Measurements from ENCODE around the gene CACNA1C. TPM values are rescaled to one million over a fixed set of nuclear protein-coding genes. Genes with fewer than 3 reads are reported as not detected.

Gene CACNA1C
- polyA plus RNA-seq, 4 donors, result 0.67 to 2.5 (median 2.0) TPM

- no peaks in the 10 kb centered on the region for H3K27me3 ChIP-seq (ENCODE audit: control insufficient read depth in 3 of 3, insufficient read depth in 3 of 3, low read length in 3 of 3)
- H3K9me3 ChIP-seq (ENCODE audit: control insufficient read depth in 2 of 2, insufficient read depth in 1 of 2, low read depth in 1 of 2, low read length in 1 of 2), result no peaks in the 10 kb centered on the region
- no peak overlapping the region for H3K4me3 ChIP-seq (ENCODE audit: low read depth in 1 of 3, low read length in 3 of 3)
- FAIRE-seq (no peak), DNase-seq (no peak)
- H3K36me3 ChIP-seq (ENCODE audit: control insufficient read depth in 3 of 3, insufficient read depth in 2 of 3, low read depth in 1 of 3, low read length in 3 of 3), result peaks cover 0 to 12% (median 0%) of the 10 kb centered on the region in 3 donors
- H3K27ac ChIP-seq (ENCODE audit: low read depth in 1 of 3, low read length in 2 of 3), result no peak overlapping the region
- WGBS, 3 donors, result 75 to 82% (median 77%) methylated on average over 2 of the region's 2 CpGs
- H3K4me1 ChIP-seq (ENCODE audit: control insufficient read depth in 3 of 3, insufficient read depth in 2 of 3, low read depth in 1 of 3, low read length in 2 of 3), result peaks cover 0 to 12% (median 0%) of the 10 kb centered on the region in 3 donors
Observed at GRCh38 chr12:2114071-2114470, 61.3 kb downstream of the CACNA1C start.

- Histone ChIP-seq H3K27me3 (ENCODE audit: control insufficient read depth in 3 of 3, insufficient read depth in 3 of 3, low read length in 3 of 3) (no peaks in the 10 kb centered on the region), H3K4me1 (ENCODE audit: control insufficient read depth in 3 of 3, insufficient read depth in 2 of 3, low read depth in 1 of 3, low read length in 2 of 3) (peaks cover 0 to 12% (median 0%) of the 10 kb centered on the region in 3 donors), H3K36me3 (ENCODE audit: control insufficient read depth in 3 of 3, insufficient read depth in 2 of 3, low read depth in 1 of 3, low read length in 3 of 3) (peaks cover 0 to 12% (median 0%) of the 10 kb centered on the region in 3 donors), H3K9me3 (ENCODE audit: control insufficient read depth in 2 of 2, insufficient read depth in 1 of 2, low read depth in 1 of 2, low read length in 1 of 2) (no peaks in the 10 kb centered on the region), H3K4me3 (ENCODE audit: low read depth in 1 of 3, low read length in 3 of 3) (no peak overlapping the region), H3K27ac (ENCODE audit: low read depth in 1 of 3, low read length in 2 of 3) (no peak overlapping the region)
- FAIRE-seq (no peak), DNase-seq (no peak)
- 91 to 95% (median 94%) methylated on average over 30 to 31 of the region's 31 CpGs for WGBS, 3 donors
Observed at GRCh38 chr12:2115101-2115845, 62.5 kb downstream of the CACNA1C start.

- 93 to 94% (median 94%) methylated on average over 7 of the region's 7 CpGs for WGBS, 3 donors
- Histone ChIP-seq H3K27me3 (ENCODE audit: control insufficient read depth in 3 of 3, insufficient read depth in 3 of 3, low read length in 3 of 3) (no peaks in the 10 kb centered on the region), H3K4me1 (ENCODE audit: control insufficient read depth in 3 of 3, insufficient read depth in 2 of 3, low read depth in 1 of 3, low read length in 2 of 3) (no peaks in the 10 kb centered on the region), H3K36me3 (ENCODE audit: control insufficient read depth in 3 of 3, insufficient read depth in 2 of 3, low read depth in 1 of 3, low read length in 3 of 3) (peaks cover 0 to 12% (median 0%) of the 10 kb centered on the region in 3 donors), H3K27ac (ENCODE audit: low read depth in 1 of 3, low read length in 2 of 3) (no peak overlapping the region), H3K9me3 (ENCODE audit: control insufficient read depth in 2 of 2, insufficient read depth in 1 of 2, low read depth in 1 of 2, low read length in 1 of 2) (no peaks in the 10 kb centered on the region), H3K4me3 (ENCODE audit: low read depth in 1 of 3, low read length in 3 of 3) (no peak overlapping the region)
- FAIRE-seq (no peak), DNase-seq (no peak)
Observed at GRCh38 chr12:2117541-2117940, 64.8 kb downstream of the CACNA1C start.

- DNase-seq, result no peak
Observed at GRCh38 chr12:2118061-2118460, 65.3 kb downstream of the CACNA1C start.

GRCh38 chr12:2118481-2119255 is 65.9 kb downstream of the CACNA1C start:
- Histone ChIP-seq H3K9me3 (ENCODE audit: control insufficient read depth in 2 of 2, insufficient read depth in 1 of 2, low read depth in 1 of 2, low read length in 1 of 2) (no peaks in the 10 kb centered on the region), H3K4me3 (ENCODE audit: low read depth in 1 of 3, low read length in 3 of 3) (no peak overlapping the region), H3K36me3 (ENCODE audit: control insufficient read depth in 3 of 3, insufficient read depth in 2 of 3, low read depth in 1 of 3, low read length in 3 of 3) (peaks cover 0 to 12% (median 0%) of the 10 kb centered on the region in 3 donors), H3K4me1 (ENCODE audit: control insufficient read depth in 3 of 3, insufficient read depth in 2 of 3, low read depth in 1 of 3, low read length in 2 of 3) (no peaks in the 10 kb centered on the region), H3K27me3 (ENCODE audit: control insufficient read depth in 3 of 3, insufficient read depth in 3 of 3, low read length in 3 of 3) (peaks cover 0 to 3% (median 0%) of the 10 kb centered on the region in 3 donors), H3K27ac (ENCODE audit: low read depth in 1 of 3, low read length in 2 of 3) (no peak overlapping the region)
- 82 to 86% (median 82%) methylated on average over 12 of the region's 12 CpGs for WGBS, 3 donors
- DNase-seq (no peak), FAIRE-seq (no peak)

More at GRCh38 chr12:2118061-2118460, 65.3 kb downstream of the CACNA1C start:
- H3K27ac ChIP-seq (ENCODE audit: low read depth in 1 of 3, low read length in 2 of 3), result no peak overlapping the region
- 81 to 86% (median 84%) methylated on average over 5 of the region's 5 CpGs for WGBS, 3 donors
- H3K36me3 ChIP-seq (ENCODE audit: control insufficient read depth in 3 of 3, insufficient read depth in 2 of 3, low read depth in 1 of 3, low read length in 3 of 3), result peaks cover 0 to 12% (median 0%) of the 10 kb centered on the region in 3 donors
- no peaks in the 10 kb centered on the region for H3K9me3 ChIP-seq (ENCODE audit: control insufficient read depth in 2 of 2, insufficient read depth in 1 of 2, low read depth in 1 of 2, low read length in 1 of 2)
- no peak overlapping the region for H3K4me3 ChIP-seq (ENCODE audit: low read depth in 1 of 3, low read length in 3 of 3)
- no peaks in the 10 kb centered on the region for H3K4me1 ChIP-seq (ENCODE audit: control insufficient read depth in 3 of 3, insufficient read depth in 2 of 3, low read depth in 1 of 3, low read length in 2 of 3)
- no peak for FAIRE-seq
- peaks cover 0 to 3% (median 0%) of the 10 kb centered on the region in 3 donors for H3K27me3 ChIP-seq (ENCODE audit: control insufficient read depth in 3 of 3, insufficient read depth in 3 of 3, low read length in 3 of 3)

- Histone ChIP-seq H3K27ac (ENCODE audit: low read depth in 1 of 3, low read length in 2 of 3) (no peak overlapping the region), H3K9me3 (ENCODE audit: control insufficient read depth in 2 of 2, insufficient read depth in 1 of 2, low read depth in 1 of 2, low read length in 1 of 2) (no peaks in the 10 kb centered on the region), H3K36me3 (ENCODE audit: control insufficient read depth in 3 of 3, insufficient read depth in 2 of 3, low read depth in 1 of 3, low read length in 3 of 3) (peaks cover 0 to 12% (median 0%) of the 10 kb centered on the region in 3 donors), H3K4me1 (ENCODE audit: control insufficient read depth in 3 of 3, insufficient read depth in 2 of 3, low read depth in 1 of 3, low read length in 2 of 3) (no peaks in the 10 kb centered on the region), H3K4me3 (ENCODE audit: low read depth in 1 of 3, low read length in 3 of 3) (no peak overlapping the region), H3K27me3 (ENCODE audit: control insufficient read depth in 3 of 3, insufficient read depth in 3 of 3, low read length in 3 of 3) (peaks cover 0 to 3% (median 0%) of the 10 kb centered on the region in 3 donors)
- 80 to 92% (median 92%) methylated on average over 7 of the region's 7 CpGs for WGBS, 3 donors
- FAIRE-seq (no peak), DNase-seq (no peak)
Observed at GRCh38 chr12:2119266-2119665, 66.5 kb downstream of the CACNA1C start.

GRCh38 chr12:2120982-2121758 is 68.4 kb downstream of the CACNA1C start:
- Histone ChIP-seq H3K27me3 (ENCODE audit: control insufficient read depth in 3 of 3, insufficient read depth in 3 of 3, low read length in 3 of 3) (peaks cover 0 to 3% (median 0%) of the 10 kb centered on the region in 3 donors), H3K4me1 (ENCODE audit: control insufficient read depth in 3 of 3, insufficient read depth in 2 of 3, low read depth in 1 of 3, low read length in 2 of 3) (no peaks in the 10 kb centered on the region), H3K4me3 (ENCODE audit: low read depth in 1 of 3, low read length in 3 of 3) (no peak overlapping the region), H3K27ac (ENCODE audit: low read depth in 1 of 3, low read length in 2 of 3) (no peak overlapping the region), H3K36me3 (ENCODE audit: control insufficient read depth in 3 of 3, insufficient read depth in 2 of 3, low read depth in 1 of 3, low read length in 3 of 3) (peaks cover 0 to 7% (median 0%) of the 10 kb centered on the region in 3 donors), H3K9me3 (ENCODE audit: control insufficient read depth in 2 of 2, insufficient read depth in 1 of 2, low read depth in 1 of 2, low read length in 1 of 2) (no peaks in the 10 kb centered on the region)
- DNase-seq, result no peak
- FAIRE-seq, result no peak
- 88 to 92% (median 89%) methylated on average over 20 of the region's 20 CpGs for whole genome bisulfite sequencing, 3 donors

GRCh38 chr12:2124466-2125023 is 71.8 kb downstream of the CACNA1C start:
- no peak overlapping the region for H3K4me3 ChIP-seq (ENCODE audit: low read depth in 1 of 3, low read length in 3 of 3)
- peaks cover 0 to 3% (median 0%) of the 10 kb centered on the region in 3 donors for H3K27me3 ChIP-seq (ENCODE audit: control insufficient read depth in 3 of 3, insufficient read depth in 3 of 3, low read length in 3 of 3)
- FAIRE-seq (no peak), DNase-seq (no peak)
- H3K36me3 ChIP-seq (ENCODE audit: control insufficient read depth in 3 of 3, insufficient read depth in 2 of 3, low read depth in 1 of 3, low read length in 3 of 3), result peaks cover 0 to 3% (median 0%) of the 10 kb centered on the region in 3 donors
- no peaks in the 10 kb centered on the region for H3K9me3 ChIP-seq (ENCODE audit: control insufficient read depth in 2 of 2, insufficient read depth in 1 of 2, low read depth in 1 of 2, low read length in 1 of 2)
- no peaks in the 10 kb centered on the region for H3K4me1 ChIP-seq (ENCODE audit: control insufficient read depth in 3 of 3, insufficient read depth in 2 of 3, low read depth in 1 of 3, low read length in 2 of 3)
- no peak overlapping the region for H3K27ac ChIP-seq (ENCODE audit: low read depth in 1 of 3, low read length in 2 of 3)
- WGBS, 3 donors, result 88 to 90% (median 90%) methylated on average over 13 of the region's 13 CpGs
